GM06990 (cell line): ENCODE measurements around the gene HOXD8.

Source experiments
- DNase-seq: peaks from one replicate; pipeline ENCODE4 v3.0.0-alpha.2; 2011; ENCODE audit not compliant: insufficient read length; ENCODE audit errors: extremely low read depth
- H3K27me3 ChIP-seq: replicated peaks from 2 replicates; pipeline ENCODE4 v1.6.0; 2011; ENCODE audit warnings: low read length; ENCODE audit not compliant: control insufficient read depth, insufficient read depth
- H3K36me3 ChIP-seq: 2 replicates; pipeline ENCODE4 v1.5.1; 2011; ENCODE audit warnings: low read length; ENCODE audit not compliant: control insufficient read depth, insufficient read depth
- H3K4me3 ChIP-seq: replicated peaks from 2 replicates; pipeline ENCODE4 v1.5.1; 2011; ENCODE audit warnings: low read depth, mild to moderate bottlenecking, control low read depth, low read length
- CTCF ChIP-seq: IDR thresholded peaks from 2 replicates; pipeline ENCODE4 v1.5.1; 2011; ENCODE audit warnings: low read length, control low read depth, mild to moderate bottlenecking, inconsistent platforms; ENCODE audit not compliant: insufficient read depth, poor library complexity, severe bottlenecking

Gene HOXD8

GRCh38 chr2:176085861-176086771 lies 43.4 kb upstream of the HOXD8 start:
- no peaks in the 10 kb centered on the region for H3K36me3 ChIP-seq
- no peak for DNase-seq
- no peak overlapping the region for H3K4me3 ChIP-seq
- H3K27me3 ChIP-seq: peaks cover 2% of the 10 kb centered on the region
- TF ChIP-seq CTCF: peak; percentile 29

DNA sequence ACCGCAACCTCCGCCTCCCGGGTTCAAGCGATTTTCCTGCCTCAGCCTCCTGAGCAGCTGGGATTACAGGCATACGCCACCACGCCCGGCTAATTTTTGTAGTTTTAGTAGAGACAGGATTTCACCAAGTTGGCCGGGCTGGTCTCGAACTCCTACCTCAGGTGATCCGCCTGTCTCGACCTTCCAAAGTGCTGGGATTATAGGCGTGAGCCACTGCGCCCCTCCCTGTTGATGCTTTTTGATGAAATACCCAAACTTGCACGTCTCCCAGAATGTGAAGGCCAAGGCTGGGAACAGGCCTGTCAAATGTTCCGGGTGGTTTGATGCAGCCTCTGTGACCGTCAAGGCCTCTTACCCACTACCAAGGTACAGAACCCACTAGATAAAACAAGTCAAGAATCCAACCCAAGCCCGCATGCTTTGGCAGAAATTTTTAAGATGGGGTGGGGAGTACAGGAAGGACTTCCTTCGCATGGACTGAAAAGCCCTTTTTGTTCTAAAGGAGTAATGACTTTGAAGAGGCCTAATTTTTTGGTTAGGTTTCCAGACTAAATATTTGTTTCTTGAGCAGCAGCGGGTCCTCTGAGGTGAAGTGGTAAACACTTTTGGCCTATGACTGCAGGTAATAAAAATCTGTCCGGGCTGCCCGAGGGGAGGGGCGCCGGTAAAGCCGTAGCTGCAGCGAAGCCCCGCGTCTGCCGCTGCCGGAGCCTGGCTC lies 42.0 kb upstream of the HOXD8 start:
- Histone ChIP-seq H3K27me3 (peaks cover 3% of the 10 kb centered on the region), H3K4me3 (no peak overlapping the region), H3K36me3 (no peaks in the 10 kb centered on the region)
- DNase-seq: no peak
- TF ChIP-seq CTCF: no peak

- Histone ChIP-seq H3K4me3 (no peak overlapping the region), H3K36me3 (no peaks in the 10 kb centered on the region), H3K27me3 (peaks cover 3% of the 10 kb centered on the region)
- peak; percentile 59 for TF ChIP-seq CTCF
- no peak for DNase-seq
Measured at GRCh38 chr2:176088048-176088936, 41.2 kb upstream of the HOXD8 start.

DNA sequence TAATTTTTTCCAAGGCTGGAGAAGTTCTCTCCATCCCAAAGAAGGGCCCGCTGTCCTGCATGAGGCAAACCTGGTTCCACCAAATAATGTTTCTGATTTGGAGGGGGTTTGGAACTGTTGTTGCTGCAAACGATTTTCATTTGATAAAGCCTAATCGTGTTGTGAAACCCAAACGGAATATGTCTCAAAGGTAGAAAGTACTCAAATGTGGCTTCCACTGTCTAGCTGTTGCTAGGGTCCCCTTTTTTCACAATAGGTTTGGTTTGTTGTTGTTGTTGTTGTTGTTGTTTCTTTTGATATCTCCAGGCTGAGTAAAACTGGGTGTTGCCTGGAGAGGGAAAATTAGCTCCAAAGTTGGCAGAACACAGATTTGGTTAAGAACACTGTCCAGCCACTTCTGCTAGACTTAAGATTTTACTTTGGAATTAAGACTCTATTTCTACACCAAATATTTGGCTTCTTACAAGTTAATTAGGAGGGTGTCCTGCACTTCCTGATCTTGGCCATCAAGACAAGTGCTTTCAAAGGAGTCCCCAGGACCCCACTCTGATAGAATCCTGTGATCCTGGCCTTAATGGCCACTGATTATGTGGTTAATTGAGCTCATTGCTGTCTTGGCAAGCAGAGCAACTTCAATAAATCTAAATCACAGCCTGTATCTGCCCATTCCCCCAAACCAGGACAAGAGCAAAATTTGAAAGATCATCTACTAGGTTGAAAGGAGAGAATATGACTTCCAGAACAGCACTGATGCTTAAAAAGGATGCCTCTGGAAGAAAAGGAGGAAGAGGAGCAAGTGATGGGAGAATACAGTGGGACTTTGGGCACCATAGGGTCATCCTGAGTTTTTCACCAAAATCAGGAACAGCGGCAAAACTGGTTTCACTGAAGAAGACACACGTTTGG lies 40.3 kb upstream of the HOXD8 start:
- no peak for TF ChIP-seq CTCF
- DNase-seq: no peak
- peaks cover 3% of the 10 kb centered on the region for H3K27me3 ChIP-seq
- H3K36me3 ChIP-seq: no peaks in the 10 kb centered on the region
- no peak overlapping the region for H3K4me3 ChIP-seq
